AG08395 (cell line): ENCODE results near the gene PRAMEF14.
A peak's percentile ranks its signal among the peaks of the same experiment; 100 is the strongest.
"Not testable (repeated sequence)": the region's sequence is repeated elsewhere in the genome, so short reads cannot be mapped to it uniquely, and the experiment has no call there.

ENCODE experiments used
- DNase-seq: peaks from one replicate; pipeline ENCODE4 v3.0.0; 2012; ENCODE audit warnings: mixed read lengths, low spot score

PRAMEF14 gene

GRCh38 chr1:13347034-13347433 is at the start of gene PRAMEF14:
Gene PRAMEF14, minus strand, starts transcription at chr1:13347134. Its CDS starts 1,820 bp downstream, at chr1:13345314.
- DNase-seq: not testable (repeated sequence)

GRCh38 chr1:13395311-13395710 is 48.4 kb upstream of the PRAMEF14 start:
- not testable (repeated sequence) for DNase-seq

- DNase-seq: not testable (repeated sequence)
Measured at GRCh38 chr1:13394761-13395160, 47.8 kb upstream of the PRAMEF14 start.

- not testable (repeated sequence) for DNase-seq
Measured at GRCh38 chr1:13393004-13393403, 46.1 kb upstream of the PRAMEF14 start.

- not testable (repeated sequence) for DNase-seq
Measured at GRCh38 chr1:13389332-13389731, 42.4 kb upstream of the PRAMEF14 start, which contains the start of gene PRAMEF17. Gene PRAMEF17, plus strand, starts transcription at chr1:13389632. Its CDS starts 26 bp downstream, at chr1:13389658.

- DNase-seq: not testable (repeated sequence)
Measured at GRCh38 chr1:13380380-13380779, 33.4 kb upstream of the PRAMEF14 start.

- DNase-seq: not testable (repeated sequence)
Measured at GRCh38 chr1:13378983-13379382, 32.0 kb upstream of the PRAMEF14 start.

- not testable (repeated sequence) for DNase-seq
Measured at GRCh38 chr1:13368544-13368943, 21.6 kb upstream of the PRAMEF14 start.

- not testable (repeated sequence) for DNase-seq
Measured at GRCh38 chr1:13366536-13366935, 19.6 kb upstream of the PRAMEF14 start.

GRCh38 chr1:13364928-13365327 is 18.0 kb upstream of the PRAMEF14 start:
- not testable (repeated sequence) for DNase-seq

GRCh38 chr1:13362364-13362763 is 15.4 kb upstream of the PRAMEF14 start:
- not testable (repeated sequence) for DNase-seq

- DNase-seq: peak; percentile 6
Measured at GRCh38 chr1:13356774-13357173, 9.8 kb upstream of the PRAMEF14 start.

- DNase-seq: not testable (repeated sequence)
Measured at GRCh38 chr1:13354475-13354874, 7.5 kb upstream of the PRAMEF14 start.

GRCh38 chr1:13353476-13353875 is 6.5 kb upstream of the PRAMEF14 start:
- not testable (repeated sequence) for DNase-seq

GRCh38 chr1:13342496-13342895 is 4.4 kb downstream of the PRAMEF14 start:
- not testable (repeated sequence) for DNase-seq

- not testable (repeated sequence) for DNase-seq
Measured at GRCh38 chr1:13315281-13315680, 31.7 kb downstream of the PRAMEF14 start, which contains the start of gene PRAMEF15. Gene PRAMEF15, plus strand, starts transcription at chr1:13315581. Its CDS starts 2,827 bp downstream, at chr1:13318408.

- DNase-seq: not testable (repeated sequence)
Measured at GRCh38 chr1:13303239-13303638, 43.7 kb downstream of the PRAMEF14 start, which contains the start of gene PRAMEF33. Gene PRAMEF33, plus strand, starts transcription at chr1:13303539. Its CDS starts 2,416 bp downstream, at chr1:13305955.

- not testable (repeated sequence) for DNase-seq
Measured at GRCh38 chr1:13302197-13302596, 44.7 kb downstream of the PRAMEF14 start.

GRCh38 chr1:13298699-13299098 is 48.2 kb downstream of the PRAMEF14 start:
- not testable (repeated sequence) for DNase-seq

- DNase-seq: not testable (repeated sequence)
Measured at GRCh38 chr1:13297216-13297931, 49.6 kb downstream of the PRAMEF14 start.
